Loucy (cell line): ENCODE results near the gene NEIL3.

Experiments
- H2AFZ ChIP-seq: fragments of 200-600 bp; sonication (generic); 2 replicates; pipeline ENCODE4 v1.6.0; 2016; ENCODE audit warnings: antibody characterized with exemption, mild to moderate bottlenecking, low read length, moderate library complexity
- H3F3A ChIP-seq: fragments of 200-600 bp; 2 replicates; pipeline ENCODE4 v1.6.0; 2016; ENCODE audit warnings: antibody characterized with exemption, low read depth, mild to moderate bottlenecking
- H3K27me3 ChIP-seq: fragments of 200-600 bp; sonication (generic); 2 replicates; pipeline ENCODE4 v1.6.1; 2014; ENCODE audit warnings: low read length, mild to moderate bottlenecking; ENCODE audit not compliant: insufficient read depth, poor library complexity, severe bottlenecking
- H3K36me3 ChIP-seq: fragments of 200-600 bp; sonication (generic); 2 replicates; pipeline ENCODE4 v1.6.1; 2016; ENCODE audit warnings: low read length; ENCODE audit not compliant: insufficient read depth
- H3K4me1 ChIP-seq: fragments of 200-600 bp; sonication (generic); 2 replicates; pipeline ENCODE4 v1.5.1; 2014; ENCODE audit warnings: low read length, mild to moderate bottlenecking; ENCODE audit not compliant: insufficient read depth, poor library complexity, severe bottlenecking
- H3K4me2 ChIP-seq: fragments of 200-600 bp; sonication (generic); 2 replicates; pipeline ENCODE4 v1.6.0; 2014; ENCODE audit warnings: antibody characterized with exemption, low read length, low read depth, mild to moderate bottlenecking; ENCODE audit not compliant: poor library complexity, severe bottlenecking
- H3K4me3 ChIP-seq: fragments of 200-600 bp; sonication (generic); 2 replicates; pipeline ENCODE4 v1.5.1; 2014; ENCODE audit warnings: low read length, mild to moderate bottlenecking, mixed read lengths; ENCODE audit not compliant: poor library complexity, severe bottlenecking
- H3K79me2 ChIP-seq: fragments of 200-600 bp; sonication (generic); 2 replicates; pipeline ENCODE4 v1.6.1; 2014; ENCODE audit warnings: low read length; ENCODE audit not compliant: insufficient read depth
- H3K9ac ChIP-seq: fragments of 200-600 bp; sonication (generic); 2 replicates; pipeline ENCODE4 v1.6.0; 2014; ENCODE audit warnings: mild to moderate bottlenecking, low read depth, low read length, moderate library complexity; ENCODE audit not compliant: poor library complexity, severe bottlenecking
- H3K9me2 ChIP-seq: fragments of 200-600 bp; sonication (generic); replicated peaks from 2 replicates; pipeline ENCODE4 v1.6.1; 2016; ENCODE audit warnings: low read depth, low read length, mixed read lengths
- H3K9me3 ChIP-seq: fragments of 200-600 bp; sonication (generic); 2 replicates; pipeline ENCODE4 v1.6.1; 2014; ENCODE audit warnings: mild to moderate bottlenecking, antibody characterized with exemption, low read length, low read depth; ENCODE audit not compliant: insufficient read depth
- H4K20me1 ChIP-seq: fragments of 200-600 bp; sonication (generic); 2 replicates; pipeline ENCODE4 v1.6.0; 2014; ENCODE audit warnings: antibody characterized with exemption, low read length, mild to moderate bottlenecking; ENCODE audit not compliant: insufficient read depth, poor library complexity, severe bottlenecking
- CTCF ChIP-seq: fragments of 200-600 bp; sonication (generic); conservative IDR thresholded peaks from 2 replicates; pipeline ENCODE4 v1.5.1; 2014; ENCODE audit warnings: mild to moderate bottlenecking, antibody characterized with exemption, low read length
- EZH2phosphoT487 ChIP-seq: fragments of 200-600 bp; IDR thresholded peaks from 2 replicates; pipeline ENCODE4 v1.6.1; 2018; ENCODE audit warnings: antibody characterized with exemption, mild to moderate bottlenecking, moderate library complexity, borderline replicate concordance

Gene NEIL3

GRCh38 chr4:177315767-177316464 is 6.2 kb downstream of the NEIL3 start:
- peaks cover 8% of the 10 kb centered on the region for H4K20me1 ChIP-seq
- H3K27me3 ChIP-seq, result no peaks in the 10 kb centered on the region
- H2AFZ ChIP-seq, result no peak overlapping the region
- TF ChIP-seq EZH2phosphoT487 (no peak), CTCF (no peak)
- peak overlapping the region; percentile 10 for H3K9ac ChIP-seq
- peak overlapping the region; percentile 62 for H3K4me2 ChIP-seq
- no peaks in the 10 kb centered on the region for H3K9me3 ChIP-seq
- no peaks in the 10 kb centered on the region for H3K36me3 ChIP-seq
- peaks cover 88% of the 10 kb centered on the region for H3K79me2 ChIP-seq
- no peaks in the 10 kb centered on the region for H3F3A ChIP-seq
- H3K9me2 ChIP-seq, result no peaks in the 10 kb centered on the region
- H3K4me3 ChIP-seq, result peak overlapping the region; percentile 36
- peaks cover 58% of the 10 kb centered on the region for H3K4me1 ChIP-seq

- no peak overlapping the region for H3K4me3 ChIP-seq
- H3K9me2 ChIP-seq, result no peaks in the 10 kb centered on the region
- H4K20me1 ChIP-seq, result peaks cover 2% of the 10 kb centered on the region
- peaks cover 78% of the 10 kb centered on the region for H3K79me2 ChIP-seq
- H3F3A ChIP-seq, result no peaks in the 10 kb centered on the region
- H3K36me3 ChIP-seq, result peaks cover 15% of the 10 kb centered on the region; the same call in 1 of the 2 replicates
- H3K9ac ChIP-seq, result no peak overlapping the region
- peaks cover 32% of the 10 kb centered on the region for H3K4me1 ChIP-seq
- H3K27me3 ChIP-seq, result no peaks in the 10 kb centered on the region
- no peak overlapping the region for H3K4me2 ChIP-seq
- TF ChIP-seq EZH2phosphoT487 (no peak), CTCF (no peak)
- no peaks in the 10 kb centered on the region for H3K9me3 ChIP-seq
- no peak overlapping the region for H2AFZ ChIP-seq
These were observed 11.0 kb downstream of the NEIL3 start for GRCh38 chr4:177320721-177321120.

GRCh38 chr4:177321647-177322046 is 12.0 kb downstream of the NEIL3 start:
- Histone ChIP-seq H3F3A (no peaks in the 10 kb centered on the region), H3K9me2 (no peaks in the 10 kb centered on the region), H3K36me3 (peaks cover 23% of the 10 kb centered on the region), H2AFZ (no peak overlapping the region), H3K4me3 (no peak overlapping the region), H3K4me2 (no peak overlapping the region), H3K79me2 (peaks cover 78% of the 10 kb centered on the region), H3K4me1 (peaks cover 26% of the 10 kb centered on the region), H3K9me3 (no peaks in the 10 kb centered on the region), H3K27me3 (no peaks in the 10 kb centered on the region), H4K20me1 (peaks cover 5% of the 10 kb centered on the region), H3K9ac (no peak overlapping the region)
- TF ChIP-seq CTCF (no peak), EZH2phosphoT487 (no peak)
